Right lobe of liver (tissue), 6 donors: Measurements from ENCODE around the gene FBXW5. TPM values are rescaled to one million over a fixed set of nuclear protein-coding genes. Genes with fewer than 3 reads are reported as not detected.

Experiments
- ATAC-seq, 4 donors: fragments of 200-7000 bp; cut with Tn5 transposase; one replicate each; pipeline ENCODE4 v1.9.1; 2020; ENCODE audit warnings: mild to moderate bottlenecking in 4 of 4, moderate library complexity in 4 of 4
- DNase-seq, 3 donors: peaks; one replicate each; pipeline ENCODE4 v3.0.0-alpha.2; 2020
- H3K27ac ChIP-seq, 3 donors: fragments of 200-600 bp; one replicate each; pipeline ENCODE4 v1.8.0; 2022
- H3K27me3 ChIP-seq, 2 donors: fragments of 200-600 bp; one replicate each; pipeline ENCODE4 v1.8.0; 2022
- H3K36me3 ChIP-seq, 4 donors: fragments of 200-600 bp; sonication (generic) in 1 of 4; one replicate each; pipeline versions ENCODE4 v1.5.1 to v1.8.0; 2017 to 2022; ENCODE audit warnings: control low read depth in 1 of 4
- H3K4me1 ChIP-seq, 4 donors: fragments of 200-600 bp; sonication (generic) in 1 of 4; one replicate each; pipeline versions ENCODE4 v1.5.1 to v1.8.0; 2017 to 2022; ENCODE audit warnings: control low read depth in 1 of 4
- H3K4me3 ChIP-seq, 3 donors: fragments of 200-600 bp; one replicate each; pipeline ENCODE4 v1.8.0; 2022
- H3K9me3 ChIP-seq, 4 donors: fragments of 200-600 bp; sonication (generic) in 1 of 4; one replicate each; pipeline versions ENCODE4 v1.5.1 to v1.8.0; 2017 to 2022; ENCODE audit warnings: control low read depth in 1 of 4
- CTCF ChIP-seq, 4 donors: fragments of 200-600 bp in 3 of 4; fragments of 450-650 bp in 1 of 4; IDR thresholded peaks; one replicate each; pipeline versions ENCODE4 v1.5.1 to v1.8.0; 2016 to 2022; ENCODE audit warnings: antibody characterized with exemption in 4 of 4, mild to moderate bottlenecking in 2 of 4
- POLR2A ChIP-seq: fragments of 450-650 bp; IDR thresholded peaks from one replicate; pipeline ENCODE4 v1.6.1; 2017; ENCODE audit warnings: antibody characterized with exemption, mild to moderate bottlenecking
- WGBS: methylation state at CpG from one replicate; pipeline ENCODE4 v1.1.6; 2018; ENCODE audit warnings: low coverage, low lambda C conversion rate; ENCODE audit not compliant: insufficient coverage; ENCODE audit errors: missing lambda C conversion rate; 5-methylcytosine and 5-hydroxymethylcytosine counted together
- intact Hi-C, 2 donors: fragments of 100-400 bp; cut with DNase I; formaldehyde crosslinking; loops; one replicate each; pipeline versions ENCODE4 v1.11.2 to v1.14.1; 2022
- total RNA-seq, 6 experiments: library from RNA; depleted of rRNA in 2 of 6; stranded (reverse); fragments of >200 nt in 2 of 6; fragmentation: NEBNext Ultra II Directional in 3 of 6; extraction: Animal tissue kit (Norgen Biotek cat#: 25700) in 3 of 6; gene quantifications; one replicate each; pipeline versions ENCODE4 v1.1.0 to v1.2.4, GENCODE V29; 2016 to 2023
- donor health status: DM: no; HTN: yes; CAD: no.
- donor health status: DM: no; HTN: no; CAD: no.
- donor health status: DM: no; HTN: no; CAD: no.
- donor health status: DM: no; HTN: yes; CAD: no.
- donor health status: DM: no; HTN: yes; CAD: no.

The FBXW5 gene
- total RNA-seq, 6 experiments from 2014 or later: 84.0 to 290 (median 97.4) TPM

- TF ChIP-seq CTCF (IDR thresholded peaks at IDR 0.05) (no peak), POLR2A (no peak)
- WGBS: 8% methylated on average over 18 of the region's 78 CpGs
- intact Hi-C loops: no loop called here
- no peak overlapping the region for H3K27ac ChIP-seq
- peak in 2 of 3 donors; percentile 67 for DNase-seq
- H3K27me3 ChIP-seq: no peaks in the 10 kb centered on the region
- no peaks in the 10 kb centered on the region for H3K36me3 ChIP-seq
- H3K4me3 ChIP-seq: peak overlapping the region; percentile 16 to 29 (median 21)
- no peaks in the 10 kb centered on the region for H3K9me3 ChIP-seq
- no peaks in the 10 kb centered on the region for H3K4me1 ChIP-seq
- peak; percentile 29 to 59 (median 52) for ATAC-seq
Measured at GRCh38 chr9:136978073-136978864, 33.7 kb upstream of the FBXW5 start.

GRCh38 chr9:136977649-136978072, 33.1 kb upstream of the FBXW5 start:
- Histone ChIP-seq H3K4me3 (peak overlapping the region; percentile 16 to 29 (median 21)), H3K36me3 (no peaks in the 10 kb centered on the region), H3K27me3 (no peaks in the 10 kb centered on the region), H3K27ac (no peak overlapping the region), H3K4me1 (no peaks in the 10 kb centered on the region), H3K9me3 (no peaks in the 10 kb centered on the region)
- no peak for DNase-seq
- WGBS: no CpG with 5 or more reads among the region's 33 CpGs
- TF ChIP-seq CTCF (IDR thresholded peaks at IDR 0.05) (no peak), POLR2A (no peak)
- ATAC-seq: no peak
- intact Hi-C loops: no loop called here

- H3K36me3 ChIP-seq: no peaks in the 10 kb centered on the region
- H3K27me3 ChIP-seq: no peaks in the 10 kb centered on the region
- H3K9me3 ChIP-seq: no peaks in the 10 kb centered on the region
- no CpG with 5 or more reads among the region's 10 CpGs for WGBS
- H3K27ac ChIP-seq: no peak within 1 kb of the TSS
- no peaks in the 10 kb centered on the region for H3K4me1 ChIP-seq
- peak within 1 kb of the TSS; percentile 16 to 29 (median 21) for H3K4me3 ChIP-seq
- no peak for TF ChIP-seq POLR2A
- no peak for TF ChIP-seq CTCF (IDR thresholded peaks at IDR 0.05)
- no peak for ATAC-seq
- intact Hi-C loops: no loop called here
- DNase-seq: no peak
Measured at GRCh38 chr9:136977223-136977622, 32.7 kb upstream of the FBXW5 start, which contains the start of gene PTGDS. Gene PTGDS (plus strand): TSS chr9:136977504. CDS start chr9:136977579, 75 bp downstream.

DNA sequence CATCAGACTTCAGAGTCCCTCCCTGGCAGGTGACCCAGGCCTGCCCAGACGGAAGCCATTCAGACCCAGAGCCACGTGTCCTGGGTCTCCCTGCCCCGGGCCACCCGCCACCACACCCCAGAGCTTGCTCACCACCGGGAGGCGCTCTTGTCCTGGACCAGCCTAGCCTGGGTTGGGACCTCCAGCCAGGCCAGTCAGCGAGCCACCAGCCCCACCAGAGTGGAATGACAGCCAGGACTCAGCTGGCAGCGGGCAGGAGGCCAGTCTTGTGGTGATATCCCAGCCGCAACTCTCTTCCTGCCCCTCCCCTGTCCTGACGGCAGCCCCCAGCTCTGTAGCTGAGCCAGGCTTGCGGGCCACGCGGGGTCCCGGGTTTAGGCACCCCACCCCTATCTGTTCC, 31.1 kb upstream of the FBXW5 start:
- no peaks in the 10 kb centered on the region for H3K9me3 ChIP-seq
- WGBS: 60% methylated on average over 1 of the region's 14 CpGs
- intact Hi-C loops: no loop called here
- no peak overlapping the region for H3K27ac ChIP-seq
- DNase-seq (no peak), ATAC-seq (peak in 2 of 4 donors; percentile 6 to 13)
- no peaks in the 10 kb centered on the region for H3K36me3 ChIP-seq
- TF ChIP-seq CTCF (IDR thresholded peaks at IDR 0.05) (no peak), POLR2A (no peak)
- no peaks in the 10 kb centered on the region for H3K4me1 ChIP-seq
- no peaks in the 10 kb centered on the region for H3K27me3 ChIP-seq
- H3K4me3 ChIP-seq: no peak overlapping the region
